Measurements from ENCODE around the gene NLGN4X.

- TF ChIP-seq CTCF (IDR thresholded peaks at IDR 0.05; ENCODE audit: insufficient read depth, low read length, poor library complexity, severe bottlenecking): no peak
- TF ChIP-seq EZH2phosphoT487 (conservative IDR thresholded peaks at IDR 0.05; ENCODE audit: low read length): no peak
Observed at GRCh38 chrX:5979338-5979737, 249.3 kb downstream of the NLGN4X start.

Data from SU-DHL-6 (cell line).